ENCODE data around the gene KRT1. TPM values are rescaled to one million over a fixed set of nuclear protein-coding genes. Genes with fewer than 3 reads are reported as not detected.

The KRT1 gene
- polyA plus RNA-seq, 2 of the 4 experiments (the other 2 are of a cell fraction), result not detected

DNA sequence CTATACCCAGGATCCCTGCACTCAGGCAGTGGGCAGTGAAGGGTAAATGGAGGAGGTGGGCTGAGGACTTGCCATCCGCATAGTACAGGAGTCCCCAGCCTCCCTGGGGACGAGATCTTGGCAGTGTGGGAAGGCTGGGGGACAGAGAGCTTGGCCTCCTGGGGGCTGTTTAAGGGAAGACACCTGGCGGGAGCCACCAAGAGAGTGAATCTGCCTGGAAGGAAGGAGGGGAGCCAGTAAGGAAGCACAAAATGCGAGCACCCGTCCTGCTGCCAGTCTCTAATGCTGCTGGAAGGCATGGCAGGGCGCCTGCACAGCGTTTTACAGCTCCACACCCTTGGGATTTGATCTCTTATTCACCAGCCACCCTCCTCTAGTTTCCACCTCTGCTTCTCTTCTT is 20.8 kb downstream of the KRT1 start (continued):
- TF ChIP-seq HOXB5 (CRISPR knock-in tag; IDR thresholded peaks at IDR 0.05) (no peak), EHMT2 (IDR thresholded peaks at IDR 0.05; ENCODE audit: low read depth) (no peak), SMC3 (IDR thresholded peaks at IDR 0.05) (no peak)

DNA sequence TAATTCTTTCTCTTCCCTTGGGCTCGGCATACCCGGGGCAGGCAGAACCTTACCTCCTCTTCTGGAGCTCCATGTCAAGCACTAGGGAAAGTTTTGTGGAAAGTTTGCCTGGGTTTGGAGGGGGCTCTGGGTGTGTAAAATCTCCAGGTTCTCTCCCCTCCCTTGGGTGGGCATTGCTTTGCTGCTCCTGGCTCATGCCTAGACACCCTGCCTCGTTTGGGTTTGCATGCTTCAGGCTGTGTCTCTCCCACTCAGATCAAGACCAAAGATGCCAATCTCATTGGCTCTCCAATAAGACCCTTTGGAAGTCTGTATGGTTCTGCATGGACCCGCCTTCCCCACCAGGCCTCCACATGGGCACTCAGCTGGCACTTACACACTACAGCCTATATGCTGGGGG is 22.0 kb downstream of the KRT1 start:
- Histone ChIP-seq H3K4me2 (no peak overlapping the region), H3K27ac (no peak overlapping the region), H3K9me3 (no peaks in the 10 kb centered on the region), H3K4me3 (no peak overlapping the region), H3K4me1 (no peaks in the 10 kb centered on the region)
- WGBS (ENCODE audit: missing lambda C conversion rate), result 68% methylated on average over 4 of the region's 4 CpGs
- CTCF ChIA-PET, result interaction anchor here (1.0 to 1.5 kb wide), 2 partner anchors 12 to 38 kb away, joined by 3 read pairs; no protein-coding TSS in a partner anchor
- ATAC-seq, result no peak
- POLR2A ChIA-PET, result no interaction called here
- TF ChIP-seq EP300 (IDR thresholded peaks at IDR 0.05), result no peak
- TF ChIP-seq CEBPB (IDR thresholded peaks at IDR 0.05), result no peak
- TF ChIP-seq TP53 (CRISPR knock-in tag; IDR thresholded peaks at IDR 0.05), result no peak
- TF ChIP-seq SMC3 (IDR thresholded peaks at IDR 0.05), result no peak
- no peak for TF ChIP-seq SREBF2 (IDR thresholded peaks at IDR 0.05)
- no peak for FAIRE-seq
- no peak for DNase-seq (ENCODE audit: low read depth in 1 of 2, low spot score in 1 of 2)

DNA sequence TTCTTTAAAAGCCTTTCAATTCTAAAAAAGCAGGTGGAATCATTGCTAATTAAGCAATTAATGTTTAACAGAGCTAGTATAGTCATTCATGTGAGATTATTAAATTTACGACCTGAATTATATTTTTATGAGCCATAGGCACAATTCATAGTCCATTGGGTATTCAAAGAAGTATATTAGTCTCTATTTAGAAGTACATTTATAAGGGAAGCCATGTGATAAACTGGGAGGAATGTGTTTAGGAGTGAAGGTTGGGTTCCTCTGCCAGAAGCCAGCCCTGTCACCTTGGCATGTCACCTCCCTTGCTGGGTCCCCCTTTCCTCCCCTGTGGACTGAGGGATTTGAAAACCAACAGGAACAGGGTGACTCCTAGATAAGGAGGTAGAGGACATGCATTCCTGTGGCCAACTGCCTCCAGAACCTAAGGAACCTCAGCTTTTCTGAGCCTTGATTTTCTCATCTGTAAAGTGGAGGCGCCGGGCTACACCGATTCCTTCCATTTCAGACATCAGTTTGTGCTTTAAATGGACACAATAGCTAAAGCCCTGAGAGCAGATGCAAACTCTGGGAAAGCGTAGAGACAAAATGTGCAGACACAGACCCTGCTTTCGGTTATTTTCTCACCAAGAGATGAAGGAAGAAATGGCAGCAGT is 22.8 kb downstream of the KRT1 start:
- WGBS (ENCODE audit: missing lambda C conversion rate), result 76% methylated on average over 6 of the region's 6 CpGs
- ATAC-seq, result no peak
- no peak for FAIRE-seq
- TF ChIP-seq ZNF302 (CRISPR knock-in tag; IDR thresholded peaks at IDR 0.05) (no peak), RFX5 (IDR thresholded peaks at IDR 0.05) (no peak), CBX8 (IDR thresholded peaks at IDR 0.05) (no peak), BHLHE40 (IDR thresholded peaks at IDR 0.05; ENCODE audit: low read depth, low read length) (no peak), CEBPB (IDR thresholded peaks at IDR 0.05) (no peak), CBX2 (IDR thresholded peaks at IDR 0.05; ENCODE audit: borderline replicate concordance, low read depth) (no peak), EHF (CRISPR knock-in tag; IDR thresholded peaks at IDR 0.05) (no peak)
- TF ChIP-seq, protein P1, sequence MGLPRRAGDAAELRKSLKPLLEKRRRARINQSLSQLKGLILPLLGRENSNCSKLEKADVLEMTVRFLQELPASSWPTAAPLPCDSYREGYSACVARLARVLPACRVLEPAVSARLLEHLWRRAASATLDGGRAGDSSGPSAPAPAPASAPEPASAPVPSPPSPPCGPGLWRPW (IDR thresholded peaks at IDR 0.05), result no peak
- Histone ChIP-seq H3K4me2 (no peak overlapping the region), H3K9me3 (no peaks in the 10 kb centered on the region), H3K27ac (no peak overlapping the region), H3K4me3 (no peak overlapping the region), H3K4me1 (no peaks in the 10 kb centered on the region)
- POLR2A ChIA-PET, result no interaction called here
- no peak for DNase-seq (ENCODE audit: low read depth in 1 of 2, low spot score in 1 of 2)
- CTCF ChIA-PET, result interaction anchor here (1.5 kb wide), 1 partner anchor 11 kb away, joined by 3 read pairs; no protein-coding TSS in a partner anchor

DNA sequence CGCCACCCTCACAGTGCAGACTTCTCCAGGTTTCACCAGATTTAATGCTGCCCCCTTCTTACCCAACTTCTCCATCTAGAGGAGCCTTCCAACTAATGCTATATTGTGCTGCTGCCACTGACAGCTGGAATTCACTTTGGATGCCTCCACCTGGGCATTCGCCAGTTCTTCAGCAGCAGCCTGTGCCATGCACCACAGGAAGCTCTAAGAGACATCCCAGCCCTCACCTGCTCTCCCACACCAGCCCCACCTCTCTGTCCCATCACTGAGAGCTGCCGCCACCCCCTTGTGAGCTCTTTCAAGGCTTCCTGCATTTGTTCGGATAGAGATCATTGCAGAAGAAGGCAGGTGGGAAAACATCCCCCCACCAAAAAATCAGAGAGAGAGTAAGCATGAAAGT is 23.6 kb downstream of the KRT1 start:
- no peak; a peak in 2 of 6 replicates for ATAC-seq
- FAIRE-seq, result no peak
- no peak for DNase-seq (ENCODE audit: low read depth in 1 of 2, low spot score in 1 of 2)
- H3K9me3 ChIP-seq, result no peaks in the 10 kb centered on the region
- H3K4me2 ChIP-seq, result no peak overlapping the region
- H3K27ac ChIP-seq, result no peak overlapping the region
- CTCF ChIA-PET, result interaction anchor here (1.1 to 1.5 kb wide), 3 partner anchors 9 to 277 kb away, joined by 3 to 5 read pairs (median 4); no protein-coding TSS in a partner anchor
- no peak overlapping the region for H3K4me3 ChIP-seq
- POLR2A ChIA-PET, result no interaction called here
- 80% methylated on average over 4 of the region's 4 CpGs for WGBS (ENCODE audit: missing lambda C conversion rate)
- H3K4me1 ChIP-seq, result no peaks in the 10 kb centered on the region
- TF ChIP-seq HOXB5 (CRISPR knock-in tag; IDR thresholded peaks at IDR 0.05) (no peak), ZSCAN20 (CRISPR knock-in tag; IDR thresholded peaks at IDR 0.05) (no peak), SREBF2 (IDR thresholded peaks at IDR 0.05) (no peak), JUNB (IDR thresholded peaks at IDR 0.05) (no peak), FOSB (CRISPR knock-in tag; IDR thresholded peaks at IDR 0.05) (no peak), MAFK (IDR thresholded peaks at IDR 0.05; ENCODE audit: partially characterized antibody) (no peak), RCOR1 (IDR thresholded peaks at IDR 0.05; ENCODE audit: low read depth, low read length) (no peak), MAZ (IDR thresholded peaks at IDR 0.05; ENCODE audit: borderline replicate concordance, low read depth, low read length) (no peak), TFCP2L1 (CRISPR knock-in tag; IDR thresholded peaks at IDR 0.05) (no peak), ZC3H11A (IDR thresholded peaks at IDR 0.05) (no peak), EP300 (IDR thresholded peaks at IDR 0.05) (no peak), RFX5 (IDR thresholded peaks at IDR 0.05) (no peak), MYC (IDR thresholded peaks at IDR 0.05; ENCODE audit: borderline replicate concordance, low read length) (no peak)
- TF ChIP-seq, protein P2, sequence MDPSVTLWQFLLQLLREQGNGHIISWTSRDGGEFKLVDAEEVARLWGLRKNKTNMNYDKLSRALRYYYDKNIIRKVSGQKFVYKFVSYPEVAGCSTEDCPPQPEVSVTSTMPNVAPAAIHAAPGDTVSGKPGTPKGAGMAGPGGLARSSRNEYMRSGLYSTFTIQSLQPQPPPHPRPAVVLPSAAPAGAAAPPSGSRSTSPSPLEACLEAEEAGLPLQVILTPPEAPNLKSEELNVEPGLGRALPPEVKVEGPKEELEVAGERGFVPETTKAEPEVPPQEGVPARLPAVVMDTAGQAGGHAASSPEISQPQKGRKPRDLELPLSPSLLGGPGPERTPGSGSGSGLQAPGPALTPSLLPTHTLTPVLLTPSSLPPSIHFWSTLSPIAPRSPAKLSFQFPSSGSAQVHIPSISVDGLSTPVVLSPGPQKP (IDR thresholded peaks at IDR 0.05; ENCODE audit: low read depth, low read length), result no peak
- TF ChIP-seq, protein P3, sequence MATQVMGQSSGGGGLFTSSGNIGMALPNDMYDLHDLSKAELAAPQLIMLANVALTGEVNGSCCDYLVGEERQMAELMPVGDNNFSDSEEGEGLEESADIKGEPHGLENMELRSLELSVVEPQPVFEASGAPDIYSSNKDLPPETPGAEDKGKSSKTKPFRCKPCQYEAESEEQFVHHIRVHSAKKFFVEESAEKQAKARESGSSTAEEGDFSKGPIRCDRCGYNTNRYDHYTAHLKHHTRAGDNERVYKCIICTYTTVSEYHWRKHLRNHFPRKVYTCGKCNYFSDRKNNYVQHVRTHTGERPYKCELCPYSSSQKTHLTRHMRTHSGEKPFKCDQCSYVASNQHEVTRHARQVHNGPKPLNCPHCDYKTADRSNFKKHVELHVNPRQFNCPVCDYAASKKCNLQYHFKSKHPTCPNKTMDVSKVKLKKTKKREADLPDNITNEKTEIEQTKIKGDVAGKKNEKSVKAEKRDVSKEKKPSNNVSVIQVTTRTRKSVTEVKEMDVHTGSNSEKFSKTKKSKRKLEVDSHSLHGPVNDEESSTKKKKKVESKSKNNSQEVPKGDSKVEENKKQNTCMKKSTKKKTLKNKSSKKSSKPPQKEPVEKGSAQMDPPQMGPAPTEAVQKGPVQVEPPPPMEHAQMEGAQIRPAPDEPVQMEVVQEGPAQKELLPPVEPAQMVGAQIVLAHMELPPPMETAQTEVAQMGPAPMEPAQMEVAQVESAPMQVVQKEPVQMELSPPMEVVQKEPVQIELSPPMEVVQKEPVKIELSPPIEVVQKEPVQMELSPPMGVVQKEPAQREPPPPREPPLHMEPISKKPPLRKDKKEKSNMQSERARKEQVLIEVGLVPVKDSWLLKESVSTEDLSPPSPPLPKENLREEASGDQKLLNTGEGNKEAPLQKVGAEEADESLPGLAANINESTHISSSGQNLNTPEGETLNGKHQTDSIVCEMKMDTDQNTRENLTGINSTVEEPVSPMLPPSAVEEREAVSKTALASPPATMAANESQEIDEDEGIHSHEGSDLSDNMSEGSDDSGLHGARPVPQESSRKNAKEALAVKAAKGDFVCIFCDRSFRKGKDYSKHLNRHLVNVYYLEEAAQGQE (IDR thresholded peaks at IDR 0.05), result no peak
- TF ChIP-seq, protein P4, sequence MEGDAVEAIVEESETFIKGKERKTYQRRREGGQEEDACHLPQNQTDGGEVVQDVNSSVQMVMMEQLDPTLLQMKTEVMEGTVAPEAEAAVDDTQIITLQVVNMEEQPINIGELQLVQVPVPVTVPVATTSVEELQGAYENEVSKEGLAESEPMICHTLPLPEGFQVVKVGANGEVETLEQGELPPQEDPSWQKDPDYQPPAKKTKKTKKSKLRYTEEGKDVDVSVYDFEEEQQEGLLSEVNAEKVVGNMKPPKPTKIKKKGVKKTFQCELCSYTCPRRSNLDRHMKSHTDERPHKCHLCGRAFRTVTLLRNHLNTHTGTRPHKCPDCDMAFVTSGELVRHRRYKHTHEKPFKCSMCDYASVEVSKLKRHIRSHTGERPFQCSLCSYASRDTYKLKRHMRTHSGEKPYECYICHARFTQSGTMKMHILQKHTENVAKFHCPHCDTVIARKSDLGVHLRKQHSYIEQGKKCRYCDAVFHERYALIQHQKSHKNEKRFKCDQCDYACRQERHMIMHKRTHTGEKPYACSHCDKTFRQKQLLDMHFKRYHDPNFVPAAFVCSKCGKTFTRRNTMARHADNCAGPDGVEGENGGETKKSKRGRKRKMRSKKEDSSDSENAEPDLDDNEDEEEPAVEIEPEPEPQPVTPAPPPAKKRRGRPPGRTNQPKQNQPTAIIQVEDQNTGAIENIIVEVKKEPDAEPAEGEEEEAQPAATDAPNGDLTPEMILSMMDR (IDR thresholded peaks at IDR 0.05), result no peak
- TF ChIP-seq, protein P1 (IDR thresholded peaks at IDR 0.05), result no peak
